Stimulated activated CD8-positive, alpha-beta memory T cell treated with anti-CD3 and anti-CD28 coated beads, Interleukin-4, amount 100 ng/mL, for 24 hours (primary cell): ENCODE results near the gene C1orf50.

ENCODE experiments used
- DNase-seq: peaks from one replicate; pipeline ENCODE4 v3.0.0-alpha.2; 2020; ENCODE audit warnings: low read depth

The C1orf50 gene

DNA sequence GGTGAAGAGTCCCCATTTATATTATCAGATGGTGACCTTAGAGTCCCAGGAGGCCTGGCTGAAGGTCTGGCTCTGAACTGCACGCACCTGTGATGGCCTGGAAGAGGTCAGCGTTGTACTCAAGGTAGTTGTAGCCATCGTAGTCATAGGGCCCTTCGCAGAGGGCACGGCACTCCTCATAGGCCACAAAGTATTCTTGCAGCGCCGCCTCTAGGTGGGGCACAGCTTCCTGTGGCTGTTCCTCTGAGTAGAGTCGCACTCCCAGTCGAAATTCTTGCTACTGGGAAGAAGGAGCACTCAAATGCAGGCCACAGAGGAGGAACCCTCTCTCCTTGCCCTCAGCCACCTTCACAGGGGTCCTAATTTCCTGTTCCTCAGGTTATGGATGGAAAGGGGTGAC, 7.9 kb upstream of the C1orf50 start:
- no peak for DNase-seq

DNA sequence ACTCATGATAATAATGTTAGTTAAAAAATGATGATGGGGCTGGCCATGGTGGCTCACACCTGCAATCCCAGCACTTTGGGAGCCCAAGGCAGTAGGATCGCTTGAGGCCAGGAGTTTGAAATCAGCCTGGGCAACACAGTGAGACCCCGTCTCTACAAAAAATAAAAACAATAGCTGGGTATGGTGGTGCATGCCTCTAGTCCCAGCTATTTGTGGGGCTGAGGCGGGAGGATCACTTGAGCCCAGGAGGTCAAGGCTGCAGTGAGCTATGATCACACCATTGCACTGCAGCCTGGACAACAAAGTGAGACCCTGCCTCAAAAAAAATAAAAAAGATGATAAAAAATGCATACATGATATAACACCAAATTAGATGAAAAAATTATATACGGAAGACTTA, 5.5 kb upstream of the C1orf50 start:
- no peak for DNase-seq

- no peak for DNase-seq
These were observed 4.8 kb upstream of the C1orf50 start for GRCh38 chr1:42762269-42762668.

DNA sequence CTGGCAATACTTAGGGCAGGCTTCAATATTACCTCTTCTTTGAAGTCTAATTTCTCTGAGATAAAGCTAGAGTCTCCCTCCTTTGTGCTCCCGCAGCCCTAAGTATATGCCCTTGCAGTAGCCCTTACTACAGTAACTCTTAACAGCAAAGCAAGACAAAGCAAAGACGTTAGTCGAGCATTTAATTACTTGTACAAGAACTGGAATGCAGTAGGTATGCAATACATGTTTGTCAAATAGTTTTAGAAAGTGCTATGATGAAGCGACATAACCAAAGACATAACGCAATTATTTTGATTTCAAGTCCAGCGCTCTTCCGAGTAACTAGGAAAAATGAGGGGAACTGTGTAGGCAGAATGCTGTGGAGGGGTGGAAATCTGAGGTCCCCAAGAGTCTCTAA, 1.8 kb upstream of the C1orf50 start:
- DNase-seq, result no peak

- peak; percentile 37 for DNase-seq
These were observed 963 bp upstream of the C1orf50 start for GRCh38 chr1:42765832-42766740.

- no peak for DNase-seq
These were observed 506 bp downstream of the C1orf50 start for GRCh38 chr1:42767510-42768000.

- no peak for DNase-seq
These were observed 1.1 kb downstream of the C1orf50 start for GRCh38 chr1:42768172-42768571.

GRCh38 chr1:42769811-42770210, 2.8 kb downstream of the C1orf50 start:
- DNase-seq, result no peak

DNA sequence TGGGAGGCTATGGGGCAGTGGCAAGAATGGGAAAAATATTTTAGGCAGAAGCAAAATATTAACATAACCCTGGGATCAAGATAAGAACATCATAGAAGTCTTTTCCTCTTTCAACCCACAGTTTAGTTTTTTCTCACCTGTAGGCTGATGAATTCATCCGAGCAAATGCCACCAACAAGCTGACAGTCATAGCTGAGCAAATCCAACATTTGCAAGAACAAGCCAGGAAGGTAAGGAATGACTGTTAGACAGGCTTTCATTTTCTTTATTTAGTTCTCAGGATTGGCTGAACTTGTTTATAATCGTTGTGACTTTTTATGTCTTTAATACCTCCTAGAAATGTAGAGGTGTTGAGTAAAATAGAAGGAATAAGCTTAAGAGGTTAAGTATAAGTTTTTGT, 6.4 kb downstream of the C1orf50 start:
- no peak for DNase-seq

DNA sequence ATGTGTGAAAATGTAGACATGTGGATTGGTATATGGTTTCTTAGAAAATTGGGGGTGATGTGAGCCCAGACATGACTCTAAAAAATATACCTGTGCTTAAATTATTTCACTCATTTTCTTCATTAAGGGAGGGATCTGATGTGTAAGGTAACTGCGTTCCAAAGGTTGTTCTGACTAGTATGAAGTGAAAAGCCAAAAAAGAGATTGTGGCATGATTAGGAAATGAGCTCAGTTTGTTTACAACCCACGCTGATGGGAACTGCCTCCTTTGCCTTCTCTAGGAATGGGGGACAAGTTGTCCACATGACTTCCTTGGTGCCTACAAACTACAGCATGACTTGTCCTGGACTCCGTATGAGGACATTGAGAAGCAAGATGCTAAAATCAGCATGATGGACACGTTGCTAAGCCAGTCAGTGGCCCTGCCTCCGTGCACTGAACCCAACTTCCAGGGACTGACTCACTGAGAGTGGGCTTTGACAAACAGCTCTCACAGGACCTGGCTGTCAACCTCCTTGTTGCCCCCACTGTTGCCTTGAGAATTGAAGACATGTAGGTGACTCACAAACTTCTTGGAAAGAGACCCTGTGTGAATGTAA, 8.0 kb downstream of the C1orf50 start:
- DNase-seq, result no peak

DNA sequence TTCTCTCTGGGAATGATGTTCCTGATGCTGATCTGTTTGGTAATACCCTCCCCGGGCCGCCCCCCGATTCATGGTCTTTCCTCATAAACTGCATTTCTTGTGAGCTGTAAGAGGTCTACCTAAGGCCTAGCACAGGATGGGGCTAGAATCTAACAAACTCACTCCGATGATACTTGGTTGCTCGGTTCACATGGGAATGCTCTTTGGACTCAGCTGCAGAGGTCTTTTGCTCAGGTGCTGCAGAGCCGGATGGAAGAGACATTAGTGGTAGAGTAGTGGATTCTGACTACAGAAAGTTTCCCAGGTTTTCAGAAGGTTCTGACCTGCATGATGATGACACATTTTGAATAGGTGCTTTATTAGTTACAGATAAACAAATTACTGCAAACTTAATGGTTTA, 9.5 kb downstream of the C1orf50 start:
- no peak for DNase-seq

- DNase-seq, result no peak
These were observed 10.8 kb downstream of the C1orf50 start for GRCh38 chr1:42777852-42778251.

GRCh38 chr1:42779725-42780124, 12.7 kb downstream of the C1orf50 start:
- DNase-seq, result no peak

DNA sequence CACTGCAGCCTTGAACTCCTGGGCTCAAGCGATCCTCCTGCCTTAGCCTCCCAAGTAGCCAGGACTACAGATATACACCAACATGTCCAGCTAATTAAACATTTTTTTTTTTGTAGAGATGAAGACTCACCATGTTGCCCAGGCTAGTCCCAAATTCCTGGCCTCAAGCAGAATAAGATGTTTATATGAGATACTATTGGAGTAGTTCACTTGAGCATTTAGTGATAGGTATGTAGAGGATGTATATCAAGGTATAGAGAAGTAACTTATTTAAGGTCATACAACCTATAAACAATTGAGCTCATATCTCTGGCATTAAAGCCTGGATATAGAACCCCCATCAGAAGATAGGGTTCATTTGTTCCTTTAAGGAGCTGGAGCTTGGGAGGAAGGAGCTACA, 13.1 kb downstream of the C1orf50 start:
- DNase-seq, result no peak

DNA sequence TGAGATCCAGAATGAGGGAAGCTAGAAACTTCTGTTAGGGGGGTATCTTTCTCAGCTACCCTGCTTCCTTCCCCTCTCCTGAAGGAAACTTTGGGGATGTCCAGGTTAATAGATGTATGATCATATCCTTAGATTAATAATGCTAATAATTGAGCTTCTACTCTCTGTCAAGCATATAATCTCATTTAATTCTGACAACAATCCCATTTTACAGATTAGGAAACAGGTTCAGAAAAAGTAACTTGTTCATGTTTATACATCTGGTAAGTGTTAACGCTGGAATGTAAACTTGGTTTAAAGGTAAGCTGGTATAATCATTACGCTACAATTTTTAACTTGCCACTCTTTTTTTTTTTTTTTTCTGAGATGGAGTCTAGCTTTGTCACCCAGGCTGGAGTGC, 16.0 kb downstream of the C1orf50 start:
- no peak for DNase-seq

GRCh38 chr1:42784547-42784945, 17.5 kb downstream of the C1orf50 start:
- no peak for DNase-seq

- DNase-seq, result peak; percentile 19
These were observed 18.1 kb downstream of the C1orf50 start, which contains the start of gene TMEM269 for GRCh38 chr1:42784946-42785693. TSS of gene TMEM269 (plus strand) at chr1:42784991. CDS start at chr1:42789894, 4,903 bp downstream.

DNA sequence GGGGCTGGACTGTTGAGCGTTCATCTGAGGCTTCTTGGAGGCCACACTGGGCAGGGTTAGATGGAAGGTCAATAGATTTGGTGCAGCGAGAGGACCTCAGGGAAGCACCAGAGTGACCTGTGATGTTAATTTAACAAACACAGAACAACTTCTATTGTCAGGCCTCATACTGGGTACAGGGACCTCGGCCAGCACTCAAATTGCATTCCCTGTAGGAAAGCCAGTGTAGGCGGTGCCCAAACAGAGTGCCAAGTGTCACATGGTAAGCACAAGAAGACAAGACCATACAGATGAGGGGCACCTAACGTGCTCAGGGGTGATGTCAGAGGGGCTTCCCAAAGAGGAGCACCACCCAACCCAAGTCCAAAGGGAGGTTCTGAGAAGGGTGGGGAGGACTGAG, 19.0 kb downstream of the C1orf50 start:
- DNase-seq, result no peak

DNA sequence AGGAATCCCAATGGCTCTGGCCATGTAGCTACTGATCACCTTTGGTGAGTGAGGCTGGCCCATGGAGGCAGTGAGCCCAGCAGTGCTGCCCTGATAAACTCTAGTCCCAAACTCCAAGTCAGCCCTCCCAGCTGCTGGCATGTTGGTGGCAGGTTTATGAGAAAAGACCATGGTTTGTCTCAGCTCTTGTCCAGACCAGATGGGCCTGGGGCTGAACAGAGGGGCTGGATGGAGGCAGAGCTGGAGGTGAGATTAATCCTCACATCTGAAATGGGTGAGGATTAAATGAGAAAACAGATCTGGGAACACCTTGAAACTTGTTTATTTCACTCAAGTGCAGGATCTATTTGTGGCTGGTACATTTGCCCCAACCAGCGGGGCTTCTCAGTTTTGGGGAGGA, 21.0 kb downstream of the C1orf50 start:
- no peak for DNase-seq

- DNase-seq, result no peak
These were observed 26.8 kb downstream of the C1orf50 start for GRCh38 chr1:42793824-42794223.

- DNase-seq, result no peak
These were observed 30.4 kb downstream of the C1orf50 start for GRCh38 chr1:42797414-42797813.

GRCh38 chr1:42797979-42798378, 30.9 kb downstream of the C1orf50 start:
- DNase-seq, result no peak
